Vagina (tissue), 2 donors: ENCODE data around the gene CTH.

Experiments used
- POLR2A ChIP-seq, 2 donors: fragments of 450-650 bp; IDR thresholded peaks; one replicate each; pipeline ENCODE4 v1.6.1; 2017; ENCODE audit warnings: antibody characterized with exemption in 2 of 2, mild to moderate bottlenecking in 2 of 2, moderate library complexity in 2 of 2
- TF ChIP-seq, protein P1 (sequence below), 3 experiments: fragments of 450-650 bp in 2 of 3; fragments of 200-600 bp in 1 of 3; sonication (generic) in 1 of 3; IDR thresholded peaks; one replicate each; pipeline ENCODE4 v1.5.1; 2017 to 2019; ENCODE audit warnings: antibody characterized with exemption in 3 of 3, mild to moderate bottlenecking in 2 of 3, moderate library complexity in 2 of 3

DNA sequence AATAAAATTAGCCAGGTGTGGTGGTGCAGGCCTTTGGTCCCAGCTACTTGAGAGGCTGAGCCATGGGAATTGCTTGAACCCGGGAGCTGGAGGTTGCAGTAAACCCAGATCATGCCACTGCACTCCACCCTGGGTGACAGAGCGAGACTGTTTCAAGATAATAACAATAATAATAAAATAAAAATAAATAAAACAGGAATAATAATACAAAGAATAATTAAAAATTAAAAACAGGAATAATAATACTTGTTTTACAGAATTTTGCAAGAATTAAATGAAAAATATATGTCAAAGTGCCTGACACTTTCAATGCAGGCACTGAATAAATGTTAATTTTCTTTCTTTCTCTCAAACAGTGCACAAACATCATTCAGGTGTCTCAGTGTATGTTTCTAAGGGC, 26.5 kb upstream of the CTH start:
- no peak for TF ChIP-seq POLR2A (IDR thresholded peaks at IDR 0.05)
- TF ChIP-seq, protein P1, sequence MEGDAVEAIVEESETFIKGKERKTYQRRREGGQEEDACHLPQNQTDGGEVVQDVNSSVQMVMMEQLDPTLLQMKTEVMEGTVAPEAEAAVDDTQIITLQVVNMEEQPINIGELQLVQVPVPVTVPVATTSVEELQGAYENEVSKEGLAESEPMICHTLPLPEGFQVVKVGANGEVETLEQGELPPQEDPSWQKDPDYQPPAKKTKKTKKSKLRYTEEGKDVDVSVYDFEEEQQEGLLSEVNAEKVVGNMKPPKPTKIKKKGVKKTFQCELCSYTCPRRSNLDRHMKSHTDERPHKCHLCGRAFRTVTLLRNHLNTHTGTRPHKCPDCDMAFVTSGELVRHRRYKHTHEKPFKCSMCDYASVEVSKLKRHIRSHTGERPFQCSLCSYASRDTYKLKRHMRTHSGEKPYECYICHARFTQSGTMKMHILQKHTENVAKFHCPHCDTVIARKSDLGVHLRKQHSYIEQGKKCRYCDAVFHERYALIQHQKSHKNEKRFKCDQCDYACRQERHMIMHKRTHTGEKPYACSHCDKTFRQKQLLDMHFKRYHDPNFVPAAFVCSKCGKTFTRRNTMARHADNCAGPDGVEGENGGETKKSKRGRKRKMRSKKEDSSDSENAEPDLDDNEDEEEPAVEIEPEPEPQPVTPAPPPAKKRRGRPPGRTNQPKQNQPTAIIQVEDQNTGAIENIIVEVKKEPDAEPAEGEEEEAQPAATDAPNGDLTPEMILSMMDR (IDR thresholded peaks at IDR 0.05): no peak
